ENCODE results near the gene ZNF664.

The ZNF664 gene

GRCh38 chr12:123997908-123998307, 24.9 kb downstream of the ZNF664 start:
- Histone ChIP-seq H3K4me1 (ENCODE audit: control insufficient read depth, insufficient read depth, low read length, poor library complexity, severe bottlenecking) (no peaks in the 10 kb centered on the region), H3K27me3 (replicated peaks; ENCODE audit: control insufficient read depth, insufficient read depth, low read length, poor library complexity, severe bottlenecking) (no peaks in the 10 kb centered on the region), H3K27ac (ENCODE audit: insufficient read depth, low read length, poor library complexity, severe bottlenecking) (no peak overlapping the region), H3K4me3 (ENCODE audit: insufficient read depth, low read depth, low read length, poor library complexity, severe bottlenecking) (no peak overlapping the region), H3K36me3 (ENCODE audit: control insufficient read depth, insufficient read depth, low read length) (peaks cover 8% of the 10 kb centered on the region), H3K9me3 (ENCODE audit: control insufficient read depth, low read length) (no peaks in the 10 kb centered on the region)
- no peak for DNase-seq

- no peak for DNase-seq
- H3K4me1 ChIP-seq (ENCODE audit: control insufficient read depth, insufficient read depth, low read length, poor library complexity, severe bottlenecking), result no peaks in the 10 kb centered on the region
- H3K27ac ChIP-seq (ENCODE audit: insufficient read depth, low read length, poor library complexity, severe bottlenecking), result no peak overlapping the region
- no peaks in the 10 kb centered on the region for H3K9me3 ChIP-seq (ENCODE audit: control insufficient read depth, low read length)
- H3K36me3 ChIP-seq (ENCODE audit: control insufficient read depth, insufficient read depth, low read length), result peaks cover 8% of the 10 kb centered on the region
- no peaks in the 10 kb centered on the region for H3K27me3 ChIP-seq (replicated peaks; ENCODE audit: control insufficient read depth, insufficient read depth, low read length, poor library complexity, severe bottlenecking)
- H3K4me3 ChIP-seq (ENCODE audit: insufficient read depth, low read depth, low read length, poor library complexity, severe bottlenecking), result no peak overlapping the region
Measured at GRCh38 chr12:123998344-123998990, 25.5 kb downstream of the ZNF664 start.

GRCh38 chr12:123998991-123999359, 26.0 kb downstream of the ZNF664 start:
- no peaks in the 10 kb centered on the region for H3K27me3 ChIP-seq (replicated peaks; ENCODE audit: control insufficient read depth, insufficient read depth, low read length, poor library complexity, severe bottlenecking)
- no peak overlapping the region for H3K27ac ChIP-seq (ENCODE audit: insufficient read depth, low read length, poor library complexity, severe bottlenecking)

GRCh38 chr12:124000111-124000510, 27.1 kb downstream of the ZNF664 start:
- H3K27ac ChIP-seq (ENCODE audit: insufficient read depth, low read length, poor library complexity, severe bottlenecking), result no peak overlapping the region
- H3K9me3 ChIP-seq (ENCODE audit: control insufficient read depth, low read length), result no peaks in the 10 kb centered on the region
- no peak for DNase-seq
- H3K4me3 ChIP-seq (ENCODE audit: insufficient read depth, low read depth, low read length, poor library complexity, severe bottlenecking), result no peak overlapping the region
- H3K36me3 ChIP-seq (ENCODE audit: control insufficient read depth, insufficient read depth, low read length), result peaks cover 8% of the 10 kb centered on the region
- H3K27me3 ChIP-seq (replicated peaks; ENCODE audit: control insufficient read depth, insufficient read depth, low read length, poor library complexity, severe bottlenecking), result no peaks in the 10 kb centered on the region
- no peaks in the 10 kb centered on the region for H3K4me1 ChIP-seq (ENCODE audit: control insufficient read depth, insufficient read depth, low read length, poor library complexity, severe bottlenecking)

More at GRCh38 chr12:123998991-123999359, 26.0 kb downstream of the ZNF664 start:
- Histone ChIP-seq H3K4me3 (ENCODE audit: insufficient read depth, low read depth, low read length, poor library complexity, severe bottlenecking) (no peak overlapping the region), H3K4me1 (ENCODE audit: control insufficient read depth, insufficient read depth, low read length, poor library complexity, severe bottlenecking) (no peaks in the 10 kb centered on the region), H3K9me3 (ENCODE audit: control insufficient read depth, low read length) (no peaks in the 10 kb centered on the region), H3K36me3 (ENCODE audit: control insufficient read depth, insufficient read depth, low read length) (peaks cover 8% of the 10 kb centered on the region)
- DNase-seq, result no peak

GRCh38 chr12:124001343-124001742, 28.3 kb downstream of the ZNF664 start:
- Histone ChIP-seq H3K4me3 (ENCODE audit: insufficient read depth, low read depth, low read length, poor library complexity, severe bottlenecking) (no peak overlapping the region), H3K4me1 (ENCODE audit: control insufficient read depth, insufficient read depth, low read length, poor library complexity, severe bottlenecking) (no peaks in the 10 kb centered on the region), H3K36me3 (ENCODE audit: control insufficient read depth, insufficient read depth, low read length) (peaks cover 8% of the 10 kb centered on the region), H3K27ac (ENCODE audit: insufficient read depth, low read length, poor library complexity, severe bottlenecking) (no peak overlapping the region), H3K9me3 (ENCODE audit: control insufficient read depth, low read length) (no peaks in the 10 kb centered on the region), H3K27me3 (replicated peaks; ENCODE audit: control insufficient read depth, insufficient read depth, low read length, poor library complexity, severe bottlenecking) (no peaks in the 10 kb centered on the region)
- no peak for DNase-seq

- Histone ChIP-seq H3K36me3 (ENCODE audit: control insufficient read depth, insufficient read depth, low read length) (peaks cover 8% of the 10 kb centered on the region), H3K27me3 (replicated peaks; ENCODE audit: control insufficient read depth, insufficient read depth, low read length, poor library complexity, severe bottlenecking) (no peaks in the 10 kb centered on the region), H3K4me1 (ENCODE audit: control insufficient read depth, insufficient read depth, low read length, poor library complexity, severe bottlenecking) (no peaks in the 10 kb centered on the region), H3K27ac (ENCODE audit: insufficient read depth, low read length, poor library complexity, severe bottlenecking) (no peak overlapping the region), H3K9me3 (ENCODE audit: control insufficient read depth, low read length) (no peaks in the 10 kb centered on the region), H3K4me3 (ENCODE audit: insufficient read depth, low read depth, low read length, poor library complexity, severe bottlenecking) (no peak overlapping the region)
- DNase-seq, result no peak
Measured at GRCh38 chr12:124002021-124002644, 29.1 kb downstream of the ZNF664 start.

GRCh38 chr12:124002654-124003053, 29.6 kb downstream of the ZNF664 start:
- peaks cover 8% of the 10 kb centered on the region for H3K36me3 ChIP-seq (ENCODE audit: control insufficient read depth, insufficient read depth, low read length)
- H3K27me3 ChIP-seq (replicated peaks; ENCODE audit: control insufficient read depth, insufficient read depth, low read length, poor library complexity, severe bottlenecking), result no peaks in the 10 kb centered on the region
- no peak overlapping the region for H3K4me3 ChIP-seq (ENCODE audit: insufficient read depth, low read depth, low read length, poor library complexity, severe bottlenecking)

GRCh38 chr12:124004233-124004875, 31.3 kb downstream of the ZNF664 start:
- Histone ChIP-seq H3K27ac (ENCODE audit: insufficient read depth, low read length, poor library complexity, severe bottlenecking) (no peak overlapping the region), H3K36me3 (ENCODE audit: control insufficient read depth, insufficient read depth, low read length) (no peaks in the 10 kb centered on the region), H3K27me3 (replicated peaks; ENCODE audit: control insufficient read depth, insufficient read depth, low read length, poor library complexity, severe bottlenecking) (no peaks in the 10 kb centered on the region), H3K4me1 (ENCODE audit: control insufficient read depth, insufficient read depth, low read length, poor library complexity, severe bottlenecking) (no peaks in the 10 kb centered on the region), H3K9me3 (ENCODE audit: control insufficient read depth, low read length) (no peaks in the 10 kb centered on the region), H3K4me3 (ENCODE audit: insufficient read depth, low read depth, low read length, poor library complexity, severe bottlenecking) (no peak overlapping the region)
- no peak for DNase-seq

More at GRCh38 chr12:124002654-124003053, 29.6 kb downstream of the ZNF664 start:
- DNase-seq, result no peak
- no peak overlapping the region for H3K27ac ChIP-seq (ENCODE audit: insufficient read depth, low read length, poor library complexity, severe bottlenecking)
- H3K9me3 ChIP-seq (ENCODE audit: control insufficient read depth, low read length), result no peaks in the 10 kb centered on the region
- H3K4me1 ChIP-seq (ENCODE audit: control insufficient read depth, insufficient read depth, low read length, poor library complexity, severe bottlenecking), result no peaks in the 10 kb centered on the region

GRCh38 chr12:124006085-124006845, 33.2 kb downstream of the ZNF664 start:
- Histone ChIP-seq H3K4me3 (ENCODE audit: insufficient read depth, low read depth, low read length, poor library complexity, severe bottlenecking) (no peak overlapping the region), H3K9me3 (ENCODE audit: control insufficient read depth, low read length) (no peaks in the 10 kb centered on the region), H3K36me3 (ENCODE audit: control insufficient read depth, insufficient read depth, low read length) (no peaks in the 10 kb centered on the region), H3K4me1 (ENCODE audit: control insufficient read depth, insufficient read depth, low read length, poor library complexity, severe bottlenecking) (no peaks in the 10 kb centered on the region), H3K27me3 (replicated peaks; ENCODE audit: control insufficient read depth, insufficient read depth, low read length, poor library complexity, severe bottlenecking) (no peaks in the 10 kb centered on the region), H3K27ac (ENCODE audit: insufficient read depth, low read length, poor library complexity, severe bottlenecking) (no peak overlapping the region)
- no peak for DNase-seq

Data from effector memory CD4-positive, alpha-beta T cell (primary cell).